HG02678 (cell line): ENCODE measurements around the gene ACSF3.
"Not testable (repeated sequence)": the region's sequence is repeated elsewhere in the genome, so short reads cannot be mapped to it uniquely, and the experiment has no call there.

Source experiments
- ATAC-seq: cut with Tn5 transposase; IDR thresholded peaks from one replicate; pipeline ENCODE4 v1.9.1; 2021; ENCODE audit warnings: mild to moderate bottlenecking, moderate library complexity; ENCODE audit not compliant: unreplicated experiment

The ACSF3 gene

DNA sequence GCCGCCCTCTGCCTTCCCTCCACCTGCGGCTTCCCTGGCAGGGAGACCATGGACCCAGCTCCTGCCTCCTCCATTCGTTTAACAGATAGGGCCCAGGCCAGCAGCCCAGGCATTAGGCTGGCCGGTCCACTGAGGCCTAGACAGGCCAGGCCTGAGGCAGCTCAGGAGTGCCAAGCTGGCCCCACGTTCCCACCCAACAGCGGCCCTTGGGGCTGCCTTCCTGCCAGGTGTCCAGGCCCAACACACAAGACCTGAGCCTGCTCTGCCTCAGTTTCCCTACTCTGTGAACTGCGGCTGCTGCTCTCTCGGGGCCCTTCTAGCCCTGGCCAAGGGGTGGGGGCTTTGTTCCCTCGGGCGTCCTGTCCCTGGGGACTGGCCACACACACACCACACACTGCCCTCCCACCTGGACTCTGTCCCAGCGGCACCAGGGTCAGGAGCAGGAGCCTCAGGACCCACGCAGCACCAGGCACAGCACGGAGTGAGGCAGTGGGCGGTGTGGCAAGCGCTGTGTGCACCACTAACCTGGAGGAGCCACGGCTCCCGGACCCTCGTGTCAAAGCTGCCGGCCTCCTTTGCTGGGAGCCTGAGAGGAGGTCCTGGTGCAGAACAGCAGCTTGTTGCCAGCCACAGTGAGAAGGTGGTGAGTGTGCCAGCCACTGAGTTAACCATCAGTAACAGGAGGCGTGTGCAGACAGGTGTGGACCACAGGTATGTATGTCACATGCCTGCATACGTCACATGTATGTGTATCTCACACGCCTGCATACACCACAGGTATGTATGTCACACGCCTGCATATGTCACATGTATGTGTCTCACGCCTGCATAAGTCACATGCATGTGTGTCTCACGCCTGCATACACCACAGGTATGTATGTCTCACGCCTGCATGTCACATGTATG, 63.3 kb downstream of the ACSF3 start:
- ATAC-seq: no peak

DNA sequence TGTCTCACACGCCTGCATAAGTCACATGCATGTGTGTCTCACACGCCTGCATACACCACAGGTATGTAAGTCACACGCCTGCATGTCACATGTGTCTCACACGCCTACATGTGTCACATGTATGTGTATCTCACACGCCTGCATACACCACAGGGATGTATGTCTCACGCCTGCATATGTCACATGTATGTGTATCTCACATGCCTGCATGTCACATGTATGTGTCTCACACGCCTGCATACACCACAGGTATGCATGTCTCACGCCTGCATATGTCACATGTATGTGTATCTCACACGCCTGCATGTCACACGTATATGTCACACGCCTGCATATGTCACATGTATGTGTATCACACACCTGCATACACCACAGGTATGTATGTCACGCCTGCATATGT, 64.1 kb downstream of the ACSF3 start:
- no peak for ATAC-seq

DNA sequence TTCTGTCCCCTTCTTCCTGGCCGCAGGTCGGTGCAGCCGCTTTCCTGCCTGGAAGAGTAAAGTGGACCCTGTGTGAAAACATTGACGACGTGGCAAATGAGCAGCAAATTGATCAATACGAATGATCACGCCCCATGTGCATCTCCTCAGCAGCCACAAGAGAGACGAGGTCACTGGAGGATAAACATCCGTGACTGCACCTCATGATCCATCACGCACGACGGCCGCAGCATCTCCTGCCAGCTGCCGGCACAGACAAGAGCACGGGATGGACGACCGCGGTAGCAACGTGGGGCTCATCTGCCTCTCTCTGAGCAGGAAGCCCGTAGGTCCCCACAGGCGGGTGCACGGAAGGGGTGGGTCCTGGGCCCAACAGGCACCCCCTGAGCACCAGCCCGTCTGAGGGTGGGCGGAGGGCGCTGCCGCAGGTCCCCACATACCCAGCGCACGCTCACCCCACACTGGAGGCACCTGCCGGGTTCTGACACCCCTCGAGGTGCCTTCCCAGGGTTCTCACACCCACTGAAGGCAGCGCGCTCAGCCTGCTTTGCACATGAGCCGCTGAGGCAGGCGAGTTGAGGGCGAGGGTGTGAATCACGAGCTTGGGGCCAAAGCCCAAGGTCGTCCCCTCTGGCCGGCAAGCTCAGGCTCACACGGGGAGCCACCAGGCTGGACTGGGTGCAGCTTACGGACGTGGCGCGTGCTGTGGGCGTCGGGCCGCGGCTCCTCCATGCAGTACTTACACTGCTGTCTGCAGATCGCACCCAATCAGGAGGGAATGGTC, 65.6 kb downstream of the ACSF3 start:
- no peak for ATAC-seq

DNA sequence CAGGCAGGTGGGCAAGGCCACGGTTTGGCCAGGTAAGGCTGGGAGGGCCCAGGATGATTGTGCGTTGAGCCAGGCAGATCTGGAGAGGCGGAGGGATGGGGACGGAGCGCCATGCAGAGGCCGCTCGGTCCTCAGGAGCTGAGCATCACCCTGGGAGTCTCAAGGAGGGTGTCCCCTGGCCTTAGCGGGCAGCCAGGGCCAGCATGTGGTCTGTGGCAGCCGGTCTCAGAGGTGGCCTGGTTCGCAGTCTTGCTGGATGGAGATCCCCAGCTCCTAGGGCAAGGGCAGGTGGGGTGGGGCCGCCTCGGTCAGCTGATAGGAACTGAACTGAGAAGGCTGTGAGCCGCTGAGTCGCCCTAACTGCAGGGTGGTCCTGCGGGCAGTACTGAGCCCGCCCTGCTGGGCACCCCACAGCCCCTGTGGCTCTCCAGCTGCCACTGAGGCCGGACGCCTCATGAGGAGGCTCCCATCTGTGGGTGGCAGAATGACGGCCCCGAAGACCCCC, 66.2 kb downstream of the ACSF3 start:
- ATAC-seq: no peak

DNA sequence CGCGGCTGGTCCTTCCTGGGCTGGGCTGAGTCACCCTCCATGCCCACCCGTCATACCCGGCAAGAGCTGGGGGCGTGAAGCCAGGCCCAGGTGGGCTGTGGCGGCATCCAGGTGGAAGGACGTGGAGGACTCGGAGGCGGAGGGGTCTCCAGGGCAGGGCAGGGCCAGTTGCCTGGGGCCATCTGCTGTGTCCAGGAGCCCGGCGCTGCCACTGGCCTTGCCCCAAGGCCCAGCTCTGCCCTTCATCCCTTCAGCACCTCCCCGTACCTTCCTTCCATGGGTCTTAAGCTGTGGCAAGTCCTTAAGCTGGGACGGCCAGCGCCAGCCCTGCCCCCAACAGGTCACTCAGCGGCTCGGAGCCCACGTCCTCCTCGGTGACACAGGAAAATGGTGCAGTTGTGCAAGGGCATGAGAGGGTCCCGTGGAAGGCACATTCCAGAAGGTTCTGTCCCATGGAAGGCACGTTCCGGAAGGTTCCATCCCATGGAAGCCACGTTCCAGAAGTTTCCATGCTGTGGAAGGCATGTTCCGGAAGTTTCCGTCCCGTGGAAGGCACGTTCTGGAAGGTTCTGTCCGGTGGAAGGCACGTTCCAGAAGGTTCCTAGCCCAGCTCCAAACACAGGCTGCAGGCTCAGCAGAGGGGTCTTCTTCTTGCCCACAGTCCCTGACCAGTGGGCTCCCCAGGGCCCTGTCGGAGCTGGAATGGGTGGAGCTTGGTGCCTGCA, 67.5 kb downstream of the ACSF3 start:
- ATAC-seq: no peak

DNA sequence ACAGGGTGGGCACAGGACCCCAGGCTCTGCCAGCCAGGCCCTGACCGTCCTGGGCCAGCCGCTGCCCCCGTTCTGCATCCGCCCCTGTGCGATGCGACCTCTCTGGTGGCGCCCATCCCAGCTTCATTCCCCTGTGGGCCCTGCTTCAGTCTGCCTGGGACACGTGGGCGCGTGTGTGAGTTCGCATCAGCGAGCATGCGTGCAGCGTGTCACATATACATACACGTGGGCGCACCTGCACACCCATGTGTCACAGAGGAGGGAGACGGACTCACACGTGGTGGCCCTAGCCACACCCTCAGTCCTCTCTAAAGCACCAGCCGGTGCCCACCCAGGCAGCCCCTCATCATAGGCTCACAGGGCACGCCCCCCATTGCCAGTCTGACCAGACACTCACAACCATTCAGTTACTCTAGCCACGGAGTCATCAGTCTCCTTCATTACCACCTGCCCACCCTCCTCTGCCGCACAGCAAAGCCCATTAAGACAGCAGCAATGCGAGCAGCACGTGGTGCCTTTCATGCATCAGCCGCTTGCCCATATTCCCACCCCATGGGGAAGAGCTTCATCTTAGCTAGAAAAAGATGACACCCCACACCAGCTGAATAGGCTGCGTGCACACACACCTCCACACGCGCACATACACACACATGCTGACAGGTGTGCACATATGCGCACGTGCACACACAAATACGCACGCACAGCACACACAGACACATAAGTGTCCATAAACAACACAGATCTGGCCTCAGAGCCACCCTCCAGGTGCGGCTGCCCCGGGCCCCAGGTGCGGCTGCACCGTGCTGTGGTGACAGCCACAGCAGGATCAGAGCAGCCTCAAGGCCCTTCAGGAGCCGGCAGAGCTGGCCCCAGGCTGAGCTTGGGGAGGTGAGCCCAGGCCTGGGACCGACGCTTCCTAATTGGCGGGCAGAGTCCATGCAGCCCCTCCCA, 68.4 kb downstream of the ACSF3 start:
- ATAC-seq: no peak

DNA sequence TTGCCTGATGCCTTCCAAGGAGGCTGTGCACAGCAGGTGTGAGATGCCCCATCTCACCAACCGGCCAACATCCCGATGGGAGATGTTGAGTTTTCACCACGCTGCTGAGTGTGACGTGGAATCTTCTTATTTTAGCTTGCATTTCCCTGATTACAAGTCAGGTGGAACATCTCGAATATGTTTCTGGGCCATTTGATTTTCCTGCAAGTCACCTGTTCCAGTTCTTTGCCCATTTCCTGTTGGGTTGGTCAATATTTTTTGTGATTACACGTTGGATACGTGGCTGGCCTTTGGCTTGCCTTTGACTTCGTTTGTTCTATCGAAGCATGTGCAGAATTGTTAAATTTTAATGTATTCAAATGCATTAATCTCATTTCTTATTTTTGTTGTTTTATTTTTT, 69.6 kb downstream of the ACSF3 start:
- ATAC-seq: no peak

DNA sequence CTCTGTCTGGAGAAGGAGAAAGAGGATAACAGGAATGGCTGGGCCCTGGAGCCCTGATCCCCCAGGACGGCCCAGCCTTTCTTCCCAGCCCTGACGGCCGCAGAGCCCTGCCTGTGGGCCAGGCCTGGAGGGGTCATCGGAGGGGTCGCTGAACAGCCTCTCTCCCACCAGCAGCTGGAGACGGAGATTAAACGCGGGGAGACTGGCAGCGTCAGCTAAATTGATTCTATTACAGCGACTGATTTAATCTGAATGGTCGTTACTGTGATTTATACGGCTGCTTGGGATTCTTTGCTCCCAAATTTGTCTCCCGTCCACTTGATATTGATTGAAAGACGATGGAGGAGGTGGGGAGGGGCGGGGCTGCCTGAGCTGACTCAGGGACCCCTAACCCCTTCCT, 70.8 kb downstream of the ACSF3 start:
- no peak for ATAC-seq

DNA sequence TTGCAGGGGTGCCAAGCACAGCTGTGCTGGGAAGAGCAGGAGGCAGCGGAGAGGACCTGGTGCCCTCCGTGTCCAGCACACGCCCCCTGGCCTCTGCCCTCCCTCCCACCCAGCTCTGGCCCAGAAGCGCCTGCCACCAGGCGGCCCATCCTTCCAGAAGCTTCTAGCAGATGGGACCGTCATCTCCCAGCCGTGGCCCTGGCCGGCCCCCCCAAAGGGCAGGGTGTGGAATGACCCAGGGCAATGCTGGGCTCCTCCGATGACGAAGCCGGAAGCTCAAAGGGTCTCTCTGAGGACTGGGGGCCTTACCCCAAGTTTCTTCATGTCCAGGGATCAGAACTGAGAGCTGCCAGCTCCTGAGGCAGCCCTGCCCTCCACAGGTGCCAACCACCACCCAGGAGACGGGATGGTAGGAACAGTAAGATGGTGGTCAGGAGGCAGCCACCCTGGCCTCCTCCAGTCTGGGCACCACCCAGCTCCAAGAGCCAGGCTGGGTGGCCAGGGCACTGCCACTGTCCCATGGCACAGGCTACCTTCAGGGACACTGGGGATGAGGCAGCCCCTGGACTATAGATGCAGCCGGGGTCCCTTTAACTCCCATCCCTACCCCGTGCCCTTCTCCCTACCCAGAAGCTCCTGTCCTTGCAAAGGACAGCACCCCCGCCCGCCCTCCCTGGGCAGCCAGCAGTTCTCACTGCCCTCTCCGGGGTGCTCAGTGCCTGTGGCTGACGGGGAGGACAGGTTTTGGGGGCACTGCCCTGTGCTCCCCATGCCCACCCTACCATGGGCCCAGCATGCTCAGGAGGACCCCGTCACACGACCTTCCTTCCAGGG, 71.4 kb downstream of the ACSF3 start:
- ATAC-seq: no peak

DNA sequence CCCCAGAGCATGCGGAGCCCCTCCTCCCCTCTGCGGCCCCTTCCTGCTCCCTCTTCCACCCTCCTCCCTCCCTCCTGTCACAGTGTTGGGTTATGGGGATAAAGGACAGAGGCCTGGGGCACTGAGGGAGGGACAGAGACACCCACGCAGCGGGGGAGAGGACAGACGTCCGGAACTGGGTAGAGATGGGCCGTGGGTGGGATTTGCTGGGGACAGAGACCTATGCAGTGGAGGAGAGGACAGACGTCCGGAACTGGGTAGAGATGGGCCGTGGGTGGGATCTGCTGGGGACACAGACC, 72.0 kb downstream of the ACSF3 start:
- ATAC-seq: not testable (repeated sequence)

DNA sequence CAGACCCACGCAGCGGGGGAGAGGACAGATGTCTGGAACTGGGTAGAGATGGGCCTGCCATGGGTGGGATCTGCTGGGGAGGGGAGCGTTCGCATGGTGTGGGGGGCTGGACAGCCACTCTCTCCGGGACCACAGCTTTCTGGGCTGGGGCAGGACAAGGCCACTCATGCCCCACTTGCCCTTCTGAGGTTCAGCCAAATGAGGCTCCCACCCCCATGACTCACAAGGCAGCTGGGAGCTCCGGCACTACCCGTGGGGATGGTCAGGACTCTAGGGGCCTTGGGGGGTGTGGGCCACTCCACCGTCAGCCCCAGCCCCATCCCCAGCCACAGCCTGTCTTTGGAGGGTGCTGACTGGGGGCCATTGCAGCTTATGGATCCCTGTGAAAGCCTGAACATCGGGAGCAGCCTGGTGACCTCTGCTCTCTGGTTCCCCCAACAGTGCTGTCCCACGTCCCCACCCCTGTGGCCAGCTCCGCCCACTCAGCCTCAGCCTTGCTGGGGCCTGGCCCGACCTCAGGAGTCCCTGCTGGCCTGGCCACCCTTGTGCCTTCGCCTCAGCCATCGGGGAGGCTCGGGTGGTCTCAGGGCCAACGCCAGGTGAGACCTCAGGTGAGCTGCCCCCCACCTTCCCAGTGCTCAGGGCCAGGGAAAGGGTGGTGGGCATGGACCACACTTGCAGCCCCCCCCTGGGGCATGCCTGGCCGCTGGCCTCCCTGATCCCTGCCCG, 73.2 kb downstream of the ACSF3 start:
- ATAC-seq: no peak

DNA sequence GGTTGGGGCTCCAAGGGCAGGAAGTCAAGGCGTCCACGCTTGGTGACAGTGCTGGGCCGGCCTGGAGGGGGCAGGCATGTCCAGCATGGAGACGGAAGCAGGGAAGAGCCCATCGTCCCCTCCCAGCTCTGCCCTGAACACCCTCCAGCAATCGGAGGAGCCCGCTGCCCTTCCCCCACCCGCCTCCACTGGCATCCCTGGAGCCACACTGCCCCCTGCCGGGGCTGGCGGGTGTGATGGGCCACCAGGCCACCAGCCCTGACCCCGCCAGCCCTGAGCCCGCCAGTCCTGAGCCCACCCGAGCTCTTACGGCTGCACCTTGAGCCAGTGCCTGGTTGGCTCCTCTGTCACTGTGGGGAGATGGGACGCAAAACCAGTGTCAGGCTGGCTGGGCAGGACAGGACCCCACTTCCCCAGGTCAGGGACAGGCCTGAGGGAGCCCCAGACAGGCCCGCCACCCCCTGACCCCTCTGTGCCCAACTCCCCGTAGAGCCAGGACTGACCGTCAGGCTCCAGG, 73.8 kb downstream of the ACSF3 start:
- no peak for ATAC-seq

DNA sequence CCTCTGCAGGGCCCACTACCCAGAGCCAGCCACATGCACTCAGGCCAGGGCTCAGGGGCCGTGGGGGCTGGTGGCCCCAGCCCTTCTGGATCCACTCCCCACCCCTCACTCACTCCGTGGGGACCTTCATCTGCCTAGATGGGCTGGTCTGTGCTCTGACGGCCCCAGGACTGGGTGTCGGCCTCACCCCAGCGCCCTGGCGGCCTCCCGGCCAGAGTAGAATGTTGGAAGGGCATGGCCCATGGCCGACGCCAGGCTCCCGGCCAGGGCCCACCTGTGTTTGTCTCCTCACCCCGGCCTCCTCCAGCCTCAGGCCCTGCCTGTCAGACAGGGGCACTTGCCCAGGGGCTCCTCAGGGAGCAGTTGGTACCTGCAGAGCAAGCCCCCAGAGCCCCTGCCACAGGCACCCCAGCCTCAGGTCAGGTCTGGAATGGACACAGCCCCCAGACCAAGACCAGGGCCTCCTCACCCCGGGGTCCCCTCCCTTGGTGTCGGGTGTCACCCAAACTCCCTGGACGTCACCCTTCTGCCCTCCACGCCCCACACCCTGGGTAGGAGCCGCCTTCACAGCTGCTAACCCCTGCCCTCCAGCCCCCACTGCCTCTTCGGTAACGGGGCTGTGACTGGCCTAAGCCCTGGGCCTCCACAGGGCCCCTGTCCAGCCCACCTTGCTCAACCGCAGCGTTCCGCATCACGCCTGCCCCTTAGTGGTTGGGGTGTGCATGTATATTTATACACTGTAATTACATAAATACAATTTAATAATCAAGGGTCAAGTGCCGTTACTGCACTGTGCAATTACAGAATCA, 74.9 kb downstream of the ACSF3 start:
- ATAC-seq: no peak

DNA sequence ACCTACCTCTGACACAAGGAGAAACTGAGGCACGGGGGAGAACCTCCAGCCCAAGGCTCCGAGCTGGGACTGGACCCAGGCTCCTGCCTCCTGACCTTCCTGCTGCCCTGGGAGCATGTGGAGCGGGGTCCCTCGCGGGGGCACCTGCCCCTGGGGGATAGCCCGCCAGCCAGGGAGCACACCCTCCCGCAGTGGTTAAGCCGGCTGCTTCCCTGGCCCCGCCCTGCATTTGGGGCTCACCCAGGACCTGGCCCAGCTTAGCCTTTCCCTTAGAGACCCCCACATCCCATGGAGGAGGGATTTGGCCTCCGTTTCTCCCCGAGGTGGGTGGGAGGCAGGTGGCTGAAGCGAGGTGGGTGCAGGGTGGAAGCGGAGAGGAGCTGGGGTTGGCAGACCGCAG, 76.1 kb downstream of the ACSF3 start:
- ATAC-seq: no peak

DNA sequence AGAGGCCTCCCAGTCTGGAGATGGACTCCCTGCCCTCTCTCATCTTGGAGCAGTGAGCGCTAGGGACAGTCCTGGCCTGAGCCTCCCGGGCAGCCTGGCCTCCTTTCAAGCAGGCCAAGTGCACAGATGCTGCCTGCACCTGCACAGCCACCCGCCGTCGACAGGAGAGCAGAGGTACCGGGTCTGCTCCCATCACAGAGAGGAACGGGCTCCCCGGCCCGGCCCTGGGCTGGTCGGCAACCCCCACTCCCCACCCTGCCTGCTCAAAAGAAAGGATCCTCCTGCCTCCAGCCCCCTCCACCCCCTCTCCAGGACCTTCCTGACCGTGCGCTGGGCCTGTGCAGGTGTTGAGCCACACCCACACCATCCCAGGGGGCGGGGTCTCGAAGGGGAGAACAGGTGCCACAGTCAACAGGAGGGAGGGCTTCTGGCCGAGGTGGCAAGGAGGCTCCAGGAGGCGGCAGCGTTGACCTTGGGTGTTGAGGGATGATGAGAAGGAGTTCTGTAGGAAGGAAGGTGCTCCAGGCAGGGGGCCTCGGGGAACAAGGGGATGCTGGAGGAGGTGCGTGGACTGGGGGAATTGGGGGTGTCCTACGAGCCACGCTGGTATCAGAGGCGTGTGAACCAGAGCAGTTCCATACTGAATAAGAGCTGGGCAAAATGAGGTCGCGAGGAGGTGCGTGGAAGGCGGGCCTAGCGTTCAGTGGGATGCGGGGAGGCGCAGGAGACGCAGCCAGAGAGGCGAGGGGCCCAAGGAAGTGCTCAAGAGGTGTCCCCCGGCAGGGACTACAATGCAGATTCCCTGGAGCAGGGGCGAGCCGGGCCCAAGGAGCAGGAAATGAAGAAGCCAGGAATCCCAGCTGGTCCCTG, 76.9 kb downstream of the ACSF3 start:
- no peak for ATAC-seq

DNA sequence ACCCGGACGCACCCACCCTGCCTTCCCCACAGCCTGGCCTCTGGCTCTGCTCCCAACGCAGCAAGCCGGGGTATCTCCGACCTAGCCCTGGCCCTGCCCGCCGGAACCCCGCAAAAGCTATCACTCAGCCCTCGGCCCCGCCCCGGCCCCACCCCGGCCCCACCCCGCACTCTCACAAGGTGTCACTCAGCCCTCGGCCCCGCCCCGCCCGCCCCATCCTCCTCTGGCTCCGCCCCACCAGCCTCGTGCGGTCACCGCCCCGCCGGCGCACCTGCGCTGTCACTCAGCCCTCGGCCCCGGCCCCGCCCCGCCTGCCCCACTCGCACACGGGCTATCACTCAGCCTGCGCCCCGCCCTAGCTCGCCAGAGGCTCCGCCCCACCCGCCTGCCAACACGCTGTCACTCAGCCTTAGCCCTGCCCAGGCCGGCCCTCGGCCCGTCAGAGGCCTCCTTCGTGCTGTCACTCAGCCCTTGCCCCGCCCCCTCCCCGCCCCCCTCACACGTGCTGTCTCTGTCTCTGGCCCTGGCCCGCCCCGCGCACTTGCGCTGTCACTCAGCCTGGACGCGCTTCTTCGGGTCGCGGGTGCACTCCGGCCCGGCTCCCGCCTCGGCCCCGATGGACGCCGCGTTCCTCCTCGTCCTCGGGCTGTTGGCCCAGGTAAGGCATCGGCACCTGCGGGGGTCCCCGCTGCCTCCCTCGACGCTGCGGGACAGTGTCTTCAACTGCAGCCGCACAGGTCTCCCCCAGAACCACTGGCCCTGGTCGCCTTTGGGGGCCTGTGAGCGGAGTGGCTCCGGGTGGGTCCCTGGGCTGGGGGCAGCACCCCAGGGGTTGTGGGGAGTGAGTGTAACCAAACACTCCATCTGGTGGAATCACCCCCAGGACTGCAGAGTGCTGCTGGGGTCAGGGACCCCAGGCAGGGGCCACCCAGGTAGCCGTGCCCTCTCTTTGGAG, 77.8 kb downstream of the ACSF3 start, which contains the start of gene CDH15:
CDH15 (plus strand) TSS at position 533 of the 955 bp plus-strand sequence; CDS start at position 617, 84 bp downstream.
- ATAC-seq: peak; percentile 86
